T follicular helper cell (primary cell): ENCODE results near the gene CTCF.

Source experiments
- DNase-seq: peaks from one replicate; pipeline ENCODE4 v3.0.0-alpha.2; 2020; ENCODE audit warnings: low read depth

CTCF gene

DNA sequence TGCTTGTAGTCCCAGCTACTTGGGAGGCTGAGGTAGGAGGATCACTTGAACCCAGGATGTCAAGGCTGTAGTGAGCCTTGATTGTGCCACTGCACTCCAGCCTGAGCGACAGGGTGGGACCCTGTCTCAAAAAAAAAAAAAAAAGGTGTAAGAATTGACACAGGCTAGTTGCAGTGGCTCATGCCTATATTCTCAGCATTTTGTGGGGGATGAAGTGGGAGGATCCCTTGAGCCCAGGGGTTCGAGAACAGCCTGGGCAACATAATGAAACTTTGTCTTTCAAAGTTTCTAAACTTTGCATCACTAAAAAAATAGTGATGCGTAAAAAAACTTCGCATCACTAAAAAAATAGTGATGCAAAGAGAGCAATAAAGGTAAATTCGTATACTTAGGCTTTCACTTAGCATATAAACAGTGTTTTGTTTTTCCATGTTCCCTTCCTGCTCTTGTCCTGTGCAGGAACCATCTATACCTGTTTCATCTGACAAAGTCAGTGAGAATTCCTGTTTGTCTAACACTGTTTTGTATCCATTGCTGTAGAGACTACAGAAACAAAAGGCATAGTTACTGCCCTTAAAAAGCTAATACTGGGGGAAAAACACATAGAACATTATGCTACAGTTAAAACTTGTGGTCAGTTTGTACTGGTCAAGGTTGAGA, 32.1 kb downstream of the CTCF start:
- DNase-seq: no peak

DNA sequence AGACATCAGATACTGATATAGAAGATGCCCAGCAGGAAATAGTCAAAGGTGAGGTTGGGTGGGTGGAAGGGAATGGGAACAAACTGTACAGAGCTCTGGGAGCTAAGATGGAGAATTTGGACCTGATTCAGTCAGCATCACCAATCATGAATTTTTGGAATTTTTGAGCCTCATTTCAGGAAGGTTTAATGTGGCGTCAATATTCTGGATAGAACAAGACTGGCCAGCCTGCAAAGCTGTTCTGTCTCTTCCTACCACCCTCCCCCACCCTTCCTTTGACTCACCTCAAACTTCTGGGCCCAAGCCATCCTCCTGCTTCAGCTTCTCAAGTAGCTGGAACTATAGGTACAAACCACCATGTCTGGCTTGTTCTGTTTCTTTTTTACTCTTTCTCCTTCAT, 32.6 kb downstream of the CTCF start:
- DNase-seq: no peak

DNA sequence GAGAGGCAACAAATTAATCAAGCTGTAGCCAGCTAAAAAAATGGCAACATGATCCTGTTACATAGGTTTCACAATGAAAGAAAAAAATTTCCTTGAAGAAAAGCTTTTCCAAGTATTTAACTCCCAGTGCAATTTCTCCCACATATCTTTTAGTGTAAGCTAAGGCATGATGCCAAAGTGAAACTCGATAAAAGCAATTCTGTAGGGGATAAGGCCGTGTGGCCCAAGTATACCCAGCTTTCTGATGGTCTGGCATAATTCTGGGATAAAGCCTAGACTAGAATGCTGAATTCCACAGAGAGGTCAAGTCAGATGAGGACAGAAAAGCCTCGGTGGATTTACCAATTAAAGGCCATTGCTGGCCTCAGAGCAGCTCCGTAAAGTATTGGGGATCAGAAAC, 36.2 kb downstream of the CTCF start:
- no peak for DNase-seq

DNA sequence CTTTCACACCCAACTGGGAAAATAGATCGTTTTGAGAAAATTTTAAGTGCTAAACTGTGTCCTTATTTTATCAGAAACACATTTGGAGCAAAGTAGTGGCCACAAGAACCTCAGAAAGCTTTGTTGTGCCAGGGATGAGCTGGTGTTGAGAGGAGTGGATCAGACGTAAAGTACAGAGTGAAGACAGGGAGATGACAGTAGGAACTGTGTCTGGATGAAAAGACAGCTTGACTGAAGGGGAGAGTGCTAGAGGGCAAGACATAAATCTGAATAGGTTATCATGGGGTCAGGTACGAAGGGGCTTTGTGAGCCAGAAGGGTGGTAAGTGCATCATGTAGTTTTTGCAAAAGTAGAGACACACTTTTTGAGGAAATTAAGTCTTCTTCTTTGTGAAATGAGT, 43.3 kb downstream of the CTCF start:
- DNase-seq: no peak

DNA sequence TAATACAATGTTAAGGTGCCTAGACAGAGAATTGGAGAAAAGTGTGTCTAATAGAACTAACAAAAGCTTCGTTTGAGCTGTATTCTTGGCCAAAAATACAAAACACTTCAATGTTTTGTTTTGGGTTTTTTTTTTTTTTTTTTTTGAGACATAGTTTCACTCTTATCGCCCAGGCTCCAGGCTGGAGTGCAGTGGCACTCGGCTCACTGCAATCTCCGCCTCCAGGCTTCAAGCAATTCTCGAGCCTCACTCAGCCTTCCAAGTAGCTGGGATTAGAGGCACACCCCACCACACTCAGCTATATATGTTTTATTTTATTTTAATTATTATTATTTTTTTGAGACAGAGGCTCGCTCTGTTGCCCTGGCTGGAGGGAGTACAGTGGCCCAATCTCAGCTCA, 44.3 kb downstream of the CTCF start:
- DNase-seq: no peak

DNA sequence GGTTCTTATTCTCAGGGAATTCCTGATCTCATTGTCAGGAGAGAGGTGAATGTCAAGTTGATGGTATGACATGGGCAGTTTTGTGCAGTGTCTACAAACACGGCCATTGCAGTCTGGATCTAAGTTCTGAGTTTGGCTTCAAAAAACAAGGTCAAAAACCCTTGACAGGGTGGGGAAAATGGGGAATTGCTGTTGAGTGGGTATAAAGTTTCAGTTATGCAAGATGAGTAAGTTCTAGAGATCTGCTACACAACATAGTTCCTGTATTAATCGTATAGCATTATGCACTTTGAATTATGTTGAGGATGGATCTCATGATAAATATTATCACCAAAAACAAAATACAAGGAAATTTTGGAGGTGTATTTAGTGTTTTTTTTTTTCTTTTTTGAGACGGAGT, 46.0 kb downstream of the CTCF start:
- DNase-seq: no peak

DNA sequence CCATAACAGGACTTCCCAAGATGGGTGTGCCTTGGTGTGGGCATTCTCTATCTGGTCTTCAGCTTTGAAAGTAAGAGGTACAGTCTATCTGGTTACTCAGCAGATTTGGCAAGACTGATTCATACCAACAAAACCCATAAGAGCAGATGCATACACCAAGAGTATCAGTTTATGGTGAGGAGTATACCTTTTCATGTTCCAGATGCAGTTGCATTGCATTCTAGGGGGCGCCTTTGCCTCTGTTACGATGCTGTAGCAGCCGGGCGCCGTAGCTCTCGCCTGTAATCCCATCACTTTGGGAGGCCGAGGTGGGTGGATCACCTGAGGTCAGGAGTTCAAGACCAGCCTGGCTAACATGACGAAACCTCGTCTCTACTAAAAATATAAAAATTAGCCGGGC, 51.5 kb downstream of the CTCF start:
- DNase-seq: no peak

DNA sequence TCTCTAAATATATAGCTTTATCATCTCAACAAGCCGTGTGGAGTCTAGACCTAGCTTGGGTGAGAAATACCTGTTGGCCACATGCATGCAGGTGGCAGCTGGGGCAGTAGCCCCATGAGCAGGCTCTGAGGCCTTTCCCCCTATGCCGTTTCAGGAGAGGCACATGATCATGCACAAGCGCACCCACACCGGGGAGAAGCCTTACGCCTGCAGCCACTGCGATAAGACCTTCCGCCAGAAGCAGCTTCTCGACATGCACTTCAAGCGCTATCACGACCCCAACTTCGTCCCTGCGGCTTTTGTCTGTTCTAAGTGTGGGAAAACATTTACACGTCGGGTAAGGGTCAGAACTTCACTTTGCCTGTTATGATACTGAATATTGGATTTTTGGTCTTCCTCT, 65.9 kb downstream of the CTCF start:
- no peak for DNase-seq

DNA sequence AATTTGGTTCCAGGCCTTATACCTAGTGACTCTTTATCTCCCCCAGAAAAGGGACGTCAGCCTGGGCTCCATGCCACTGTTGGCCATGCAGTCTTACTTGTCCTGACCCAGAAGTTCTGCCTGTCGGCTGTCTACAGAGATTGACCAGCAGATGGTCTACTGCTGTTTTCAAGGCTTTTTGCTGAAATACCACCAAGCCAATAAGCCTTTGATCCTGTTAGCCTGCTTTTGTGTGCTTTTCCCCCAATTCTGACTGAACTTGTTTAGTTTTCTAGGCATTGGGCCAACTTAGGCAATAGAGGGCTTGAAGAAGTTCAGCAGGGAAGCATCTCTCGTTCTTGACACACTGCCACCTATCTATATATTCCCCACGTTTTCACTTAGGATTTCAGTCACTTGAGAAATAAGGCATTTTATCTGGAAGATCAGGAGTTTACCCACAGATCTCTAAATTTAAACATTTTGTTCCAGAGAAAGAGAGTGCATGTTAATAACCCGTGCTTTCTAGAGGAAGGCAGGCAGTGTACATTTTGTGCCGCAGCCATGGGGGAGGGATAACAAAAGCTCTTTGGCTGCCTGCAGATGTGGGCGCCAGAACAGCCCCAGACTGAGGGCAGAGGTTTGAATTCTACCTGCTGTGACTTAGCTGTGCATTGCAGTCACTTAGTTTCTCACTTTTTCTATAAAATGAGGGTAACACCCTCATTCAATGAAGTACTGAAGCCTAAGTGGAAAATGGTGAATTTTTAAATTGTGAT, 70.3 kb downstream of the CTCF start:
- no peak for DNase-seq

DNA sequence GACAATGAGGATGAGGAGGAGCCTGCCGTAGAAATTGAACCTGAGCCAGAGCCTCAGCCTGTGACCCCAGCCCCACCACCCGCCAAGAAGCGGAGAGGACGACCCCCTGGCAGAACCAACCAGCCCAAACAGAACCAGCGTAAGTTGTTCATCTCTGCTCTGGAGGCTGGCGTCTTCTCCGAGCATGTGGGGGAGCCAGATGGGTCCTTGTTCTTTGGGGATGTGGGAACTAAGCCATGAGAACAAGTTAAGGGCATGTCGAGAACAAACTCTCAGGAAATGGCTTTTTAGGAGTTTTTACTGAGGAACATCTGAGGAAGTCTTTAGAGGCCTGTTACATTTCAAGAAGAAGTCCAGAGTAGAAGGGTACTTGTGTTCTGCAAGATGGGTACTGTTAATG, 74.4 kb downstream of the CTCF start:
- no peak for DNase-seq

DNA sequence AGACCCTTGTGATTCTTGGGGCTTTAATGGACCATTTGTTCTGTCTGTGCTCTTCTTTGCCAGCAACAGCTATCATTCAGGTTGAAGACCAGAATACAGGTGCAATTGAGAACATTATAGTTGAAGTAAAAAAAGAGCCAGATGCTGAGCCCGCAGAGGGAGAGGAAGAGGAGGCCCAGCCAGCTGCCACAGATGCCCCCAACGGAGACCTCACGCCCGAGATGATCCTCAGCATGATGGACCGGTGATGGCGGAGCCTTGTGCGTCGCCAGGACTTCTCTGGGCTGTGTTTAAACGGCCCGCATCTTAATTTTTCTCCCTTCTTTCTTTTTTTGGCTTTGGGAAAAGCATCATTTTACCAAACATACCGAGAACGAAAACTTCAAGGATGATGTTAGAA, 75.3 kb downstream of the CTCF start:
- DNase-seq: no peak

DNA sequence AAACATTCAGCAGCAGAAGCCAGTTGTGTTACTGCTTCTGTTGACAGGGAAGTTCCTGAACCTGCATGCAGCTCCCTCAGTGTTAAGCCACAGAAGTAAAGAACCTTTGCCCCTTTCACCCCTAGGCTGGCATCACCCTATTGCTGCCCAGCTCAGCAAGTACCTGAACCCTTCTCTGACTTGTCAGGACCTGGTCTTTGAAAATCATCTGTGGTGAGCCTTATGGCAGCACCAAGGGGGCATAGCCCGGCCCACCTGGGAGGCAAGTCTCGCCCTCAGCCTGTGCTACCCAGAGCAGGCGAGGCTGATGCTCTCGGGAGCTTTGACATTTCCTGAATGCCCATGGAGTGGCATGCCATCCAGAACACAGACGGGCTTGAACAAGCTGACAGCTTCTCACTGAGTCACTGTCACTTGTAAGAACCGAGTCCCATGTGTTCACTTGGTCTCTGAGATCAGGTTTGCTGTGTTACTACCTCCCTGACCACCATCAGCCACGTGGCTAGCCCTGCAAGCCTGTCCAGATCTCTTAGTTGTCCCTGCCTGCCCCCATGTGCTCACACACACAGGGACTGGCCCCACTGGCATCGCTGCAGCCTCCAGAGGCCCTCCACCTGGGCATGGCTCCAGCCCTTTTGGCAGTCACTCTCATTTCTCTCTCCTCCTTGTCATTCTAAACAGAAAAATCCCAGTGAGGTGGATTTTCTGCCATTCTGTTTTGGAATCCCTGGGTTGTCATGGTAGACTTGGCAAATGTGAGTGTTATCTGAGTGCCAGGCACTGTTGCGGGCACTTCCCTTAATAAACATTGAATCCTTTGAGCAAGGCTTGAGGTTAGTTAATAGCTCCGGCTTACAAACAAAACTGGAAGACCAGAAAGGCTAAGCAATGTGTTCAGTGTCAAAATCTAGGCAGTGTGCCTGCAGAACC, 79.7 kb downstream of the CTCF start:
- no peak for DNase-seq

DNA sequence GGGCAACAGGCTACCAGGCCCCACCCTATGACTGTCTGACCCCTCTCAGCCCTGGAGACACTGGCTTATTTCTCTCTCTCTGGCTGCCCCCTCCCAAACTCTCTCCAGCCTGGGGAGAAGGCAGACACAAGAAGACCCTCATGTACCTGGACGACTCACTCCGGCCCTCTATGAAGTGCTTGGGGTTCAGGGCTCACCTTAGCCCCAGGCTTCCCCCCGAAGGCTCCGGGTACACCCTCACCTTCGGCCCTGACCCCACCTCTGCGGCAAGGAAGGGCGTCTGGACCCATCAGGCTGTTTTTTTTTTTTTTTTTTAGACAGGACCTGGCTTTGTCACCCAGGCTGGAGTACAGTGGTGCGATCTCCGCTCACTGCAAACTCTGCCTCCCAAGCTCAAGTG, 81.7 kb downstream of the CTCF start:
- DNase-seq: no peak

DNA sequence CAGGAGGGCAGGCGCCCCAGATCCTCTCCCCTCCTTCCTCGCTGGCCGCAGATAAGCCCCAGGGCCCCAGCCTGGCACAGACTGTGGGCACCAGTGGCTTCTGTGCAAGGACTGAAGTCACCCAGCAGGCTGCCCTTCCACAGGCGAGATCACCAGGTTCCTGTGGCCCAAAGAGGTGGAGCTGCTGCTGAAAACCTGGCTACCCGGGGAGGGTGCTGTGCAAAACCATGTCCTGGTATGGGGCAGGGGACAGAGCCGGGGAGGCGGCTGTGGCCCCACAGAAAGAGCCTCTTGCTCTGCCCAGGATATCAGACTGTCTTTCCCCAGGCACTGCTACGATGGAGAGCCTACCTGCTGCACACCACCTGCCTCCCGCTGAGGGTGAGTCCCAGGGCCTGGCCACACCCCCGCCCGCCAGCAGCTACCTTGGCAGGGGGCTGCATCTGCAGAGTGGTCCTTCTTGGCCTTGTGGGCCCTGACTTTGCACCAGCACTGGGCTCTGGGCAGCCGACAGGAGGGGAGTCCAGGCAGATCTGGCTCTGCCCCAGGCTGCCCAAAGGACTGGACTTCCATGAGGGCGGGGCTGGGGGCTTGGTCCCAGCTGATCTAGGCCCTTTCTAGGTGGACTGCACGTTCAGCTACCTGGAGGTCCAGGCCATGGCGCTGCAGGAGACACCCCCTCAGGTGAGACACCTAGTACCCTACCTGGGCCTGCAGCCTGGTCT, 83.2 kb downstream of the CTCF start:
- no peak for DNase-seq

DNA sequence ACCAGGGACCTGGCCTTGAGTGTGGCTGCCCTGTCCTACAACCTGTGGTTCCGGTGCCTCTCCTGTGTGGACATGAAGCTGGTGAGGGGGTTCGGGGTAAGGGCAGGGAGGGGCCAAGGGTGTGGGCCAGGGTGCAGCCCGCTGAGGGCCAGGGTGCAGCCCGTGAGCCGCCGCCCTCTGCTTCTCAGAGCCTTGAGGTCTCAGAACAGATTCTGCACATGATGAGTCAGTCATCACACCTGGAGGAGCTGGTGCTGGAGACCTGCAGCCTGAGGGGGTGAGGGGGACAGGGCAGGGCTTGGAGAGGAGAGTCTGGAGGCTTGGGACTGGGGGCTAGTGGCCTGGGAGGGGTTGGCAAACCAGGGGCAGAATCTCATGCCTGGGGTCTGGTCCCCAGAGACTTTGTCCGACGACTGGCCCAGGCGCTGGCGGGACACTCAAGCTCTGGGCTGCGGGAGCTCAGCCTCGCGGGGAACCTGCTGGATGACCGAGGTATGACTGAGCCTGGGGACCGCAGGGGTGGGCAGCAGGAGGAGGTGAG, 84.9 kb downstream of the CTCF start:
- DNase-seq: no peak

DNA sequence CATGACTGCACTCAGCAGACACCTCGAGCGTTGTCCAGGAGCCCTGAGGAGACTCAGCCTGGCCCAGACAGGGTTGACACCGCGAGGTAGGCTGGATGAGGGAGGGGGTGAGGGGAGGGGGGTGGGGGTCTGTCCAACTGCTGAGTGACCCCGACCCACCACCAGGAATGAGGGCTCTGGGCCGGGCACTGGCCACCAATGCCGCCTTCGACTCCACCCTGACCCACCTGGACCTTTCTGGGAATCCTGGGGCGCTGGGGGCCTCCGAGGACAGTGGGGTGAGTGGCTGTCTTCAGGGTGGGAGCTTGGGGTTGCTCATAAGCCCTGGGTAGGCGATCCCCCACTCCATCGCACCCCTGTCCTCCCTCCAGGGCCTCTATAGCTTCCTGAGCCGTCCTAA, 85.4 kb downstream of the CTCF start:
- no peak for DNase-seq

DNA sequence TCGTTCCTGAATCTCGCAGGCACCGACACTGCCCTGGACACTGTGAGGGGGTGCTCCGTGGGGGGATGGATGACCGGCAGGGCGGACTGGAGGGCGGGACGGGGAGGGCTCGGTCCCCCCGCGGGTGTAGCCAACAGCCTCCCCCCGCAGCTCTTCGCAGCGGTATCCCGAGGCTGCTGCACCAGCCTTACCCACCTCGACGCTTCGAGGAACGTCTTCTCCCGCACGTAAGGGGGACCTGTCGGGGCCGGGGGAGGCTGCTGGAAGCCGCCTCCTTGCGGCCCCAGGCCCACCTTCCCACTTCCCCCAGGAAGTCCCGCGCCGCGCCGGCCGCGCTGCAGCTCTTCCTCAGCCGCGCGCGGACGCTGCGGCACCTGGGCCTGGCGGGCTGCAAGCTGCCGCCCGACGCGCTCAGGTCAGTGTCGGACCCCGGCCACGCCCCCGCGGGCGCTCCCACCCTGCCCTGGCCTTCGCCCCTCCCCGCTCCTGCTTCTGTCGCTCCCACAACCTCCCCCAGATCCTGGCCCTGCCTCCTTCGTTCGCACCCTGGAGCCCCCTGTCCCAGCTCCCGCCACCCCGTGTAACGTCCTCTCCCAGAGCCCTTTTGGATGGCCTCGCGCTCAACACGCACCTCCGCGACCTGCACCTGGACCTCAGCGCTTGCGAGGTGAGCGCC, 85.9 kb downstream of the CTCF start:
- no peak for DNase-seq

DNA sequence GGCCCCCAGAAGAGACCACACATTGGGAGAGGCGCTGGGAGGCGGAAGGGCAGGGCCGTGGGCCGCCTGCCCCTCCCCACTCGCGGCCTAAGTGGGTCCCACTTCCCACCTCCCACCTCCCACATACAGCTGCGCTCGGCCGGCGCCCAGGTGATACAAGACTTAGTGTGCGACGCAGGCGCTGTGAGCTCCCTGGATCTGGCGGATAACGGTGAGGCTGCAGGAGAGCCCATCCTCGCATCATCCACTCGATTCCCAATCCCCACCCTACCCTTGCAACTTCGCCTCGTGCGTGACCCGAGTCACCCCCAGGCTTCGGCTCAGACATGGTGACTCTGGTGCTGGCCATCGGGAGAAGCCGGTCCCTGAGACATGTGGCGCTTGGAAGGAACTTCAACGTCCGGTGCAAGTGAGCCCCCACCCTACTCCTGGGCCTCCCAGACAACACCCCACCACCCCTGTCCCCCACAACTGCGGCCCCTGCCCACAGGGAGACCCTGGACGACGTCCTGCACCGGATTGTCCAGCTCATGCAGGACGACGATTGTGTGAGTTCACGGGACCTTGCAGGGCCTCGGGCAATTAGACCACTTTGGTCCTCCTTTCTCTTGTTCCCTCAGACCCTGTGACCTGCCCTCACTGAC, 86.6 kb downstream of the CTCF start:
- no peak for DNase-seq

DNA sequence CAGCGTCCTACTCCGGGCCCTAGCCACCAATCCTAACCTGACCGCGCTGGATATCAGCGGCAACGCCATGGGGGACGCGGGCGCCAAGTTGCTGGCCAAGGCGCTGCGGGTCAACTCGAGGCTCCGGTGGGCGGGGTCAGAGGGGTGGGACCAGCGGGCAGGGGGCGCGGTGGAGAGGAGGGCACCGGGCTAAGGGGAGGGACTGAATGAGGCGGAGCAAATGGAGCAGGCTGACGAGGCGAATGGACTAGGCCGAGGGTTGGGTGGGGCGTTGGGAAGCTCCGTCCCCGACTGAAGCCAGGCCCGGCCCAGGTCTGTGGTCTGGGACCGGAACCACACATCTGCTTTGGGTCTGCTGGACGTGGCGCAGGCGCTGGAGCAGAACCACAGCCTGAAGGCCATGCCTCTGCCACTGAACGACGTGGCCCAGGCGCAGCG, 87.2 kb downstream of the CTCF start:
- DNase-seq: no peak

DNA sequence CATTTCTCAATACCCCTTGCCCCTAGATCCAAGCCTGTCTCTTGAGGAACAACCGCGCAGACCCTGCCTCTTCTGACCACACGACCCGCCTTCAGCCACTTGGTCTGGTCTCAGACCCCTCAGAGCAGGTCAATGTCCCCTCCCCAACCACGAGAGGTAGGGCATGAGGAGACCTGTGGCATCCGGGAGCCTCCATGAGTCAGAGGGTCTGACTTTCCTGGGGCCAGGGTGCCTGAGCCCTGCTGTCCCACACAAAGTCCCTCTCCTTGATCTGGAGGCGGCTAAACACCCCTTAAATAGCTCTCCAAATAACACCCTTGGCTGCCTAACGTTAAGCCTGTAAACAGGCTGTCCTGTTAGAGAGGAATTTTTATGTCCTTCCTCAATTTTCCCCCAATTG, 87.7 kb downstream of the CTCF start:
- no peak for DNase-seq

DNA sequence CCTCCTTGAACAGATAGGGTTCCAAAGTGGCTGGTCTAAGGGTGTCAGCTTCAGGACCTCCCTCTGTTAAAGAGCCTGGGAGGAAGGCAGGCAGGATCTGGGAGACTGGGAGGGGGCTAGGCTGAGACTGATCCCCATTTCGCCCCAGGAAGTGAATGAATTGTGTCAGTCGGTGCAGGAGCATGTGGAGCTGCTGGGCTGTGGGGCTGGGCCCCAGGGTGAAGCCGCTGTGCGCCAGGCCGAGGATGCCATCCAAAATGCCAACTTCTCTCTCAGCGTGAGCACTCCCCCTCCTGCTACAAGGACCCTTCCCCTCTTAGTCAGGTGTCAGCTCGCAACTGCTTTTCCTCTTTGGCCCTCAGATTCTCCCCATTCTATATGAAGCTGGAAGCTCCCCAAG, 88.7 kb downstream of the CTCF start:
- DNase-seq: no peak
